ENCODE measurements around the gene ARL15.

DNA sequence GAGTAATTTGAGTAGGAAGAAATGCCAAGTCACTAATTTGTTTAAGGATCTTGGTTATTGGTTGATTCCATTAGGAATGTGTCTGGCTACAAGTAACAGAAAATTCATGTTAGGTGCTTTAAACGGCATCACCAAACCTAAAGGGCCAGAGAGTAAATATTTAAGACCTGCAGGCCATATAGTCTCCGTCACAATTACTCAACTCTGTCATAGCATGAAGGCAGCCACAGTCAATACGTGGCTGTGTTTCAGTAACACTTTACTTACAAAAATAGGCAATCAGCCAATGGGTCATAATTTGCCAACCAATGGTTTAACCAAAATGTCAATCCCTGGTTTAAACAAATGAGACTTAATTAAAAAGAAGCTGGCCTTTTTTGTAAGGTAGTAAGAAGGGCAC is 98.5 kb downstream of the ARL15 start:
- TF ChIP-seq CTCF (IDR thresholded peaks at IDR 0.05) (no peak), POLR2A (IDR thresholded peaks at IDR 0.05) (no peak)
